CD4-positive, CD25-positive, alpha-beta regulatory T cell (primary cell): ENCODE results near the gene NECTIN4. TPM values are rescaled to one million over a fixed set of nuclear protein-coding genes. Genes with fewer than 3 reads are reported as not detected.

Source experiments
- ATAC-seq, 2 donors: fragments of 150-1000 bp; cut with Tn5 transposase; one replicate each; pipeline ENCODE4 v1.10.0; 2021; ENCODE audit warnings: low read depth in 2 of 2, moderate number of reproducible peaks in 2 of 2, moderate library complexity in 1 of 2
- DNase-seq, 3 donors: peaks; one replicate each; pipeline versions ENCODE4 v3.0.0 to v3.0.0-alpha.2; 2012 to 2022; ENCODE audit warnings: mixed read lengths in 1 of 3
- H3K27ac ChIP-seq: one replicate; pipeline ENCODE4 v1.7.0; 2013; ENCODE audit warnings: mild to moderate bottlenecking, low read length; ENCODE audit not compliant: insufficient read depth, poor library complexity, severe bottlenecking
- H3K27me3 ChIP-seq: one replicate; pipeline ENCODE4 v1.7.0; 2013; ENCODE audit warnings: low read length; ENCODE audit not compliant: control insufficient read depth, insufficient read depth
- H3K36me3 ChIP-seq: one replicate; pipeline ENCODE4 v1.7.0; 2013; ENCODE audit warnings: mild to moderate bottlenecking, low read length, moderate library complexity; ENCODE audit not compliant: control insufficient read depth, insufficient read depth
- H3K4me1 ChIP-seq: 2 replicates; pipeline ENCODE4 v1.7.0; 2013; ENCODE audit warnings: mild to moderate bottlenecking, low read length; ENCODE audit not compliant: insufficient read depth, control insufficient read depth, poor library complexity, severe bottlenecking
- H3K4me3 ChIP-seq: one replicate; pipeline ENCODE4 v1.7.0; 2013; ENCODE audit warnings: low read depth, mild to moderate bottlenecking, low read length, moderate library complexity
- H3K9me3 ChIP-seq, 2 experiments: 1 replicate in 1 of 2; 2 replicates in 1 of 2; pipeline ENCODE4 v1.7.0; 2013; ENCODE audit warnings: low read length in 2 of 2, mild to moderate bottlenecking in 1 of 2, moderate library complexity in 1 of 2; ENCODE audit not compliant: control insufficient read depth in 2 of 2
- H3K27ac Mint-ChIP-seq, 3 donors: one replicate each; pipeline ENCODE4 v1.8.0; 2020 to 2022; ENCODE audit warnings: mild to moderate bottlenecking in 3 of 3, mixed read lengths in 3 of 3, moderate library complexity in 2 of 3
- H3K27me3 Mint-ChIP-seq: one replicate; pipeline ENCODE4 v1.8.0; 2022; ENCODE audit warnings: mild to moderate bottlenecking, mixed read lengths
- H3K36me3 Mint-ChIP-seq: one replicate; pipeline ENCODE4 v1.8.0; 2020; ENCODE audit warnings: mixed read lengths
- H3K4me1 Mint-ChIP-seq, 4 donors: one replicate each; pipeline ENCODE4 v1.8.0; 2020 to 2022; ENCODE audit warnings: mixed read lengths in 4 of 4, mild to moderate bottlenecking in 1 of 4
- H3K4me3 Mint-ChIP-seq, 4 donors: one replicate each; pipeline ENCODE4 v1.8.0; 2020 to 2022; ENCODE audit warnings: mild to moderate bottlenecking in 4 of 4, mixed read lengths in 4 of 4, moderate library complexity in 3 of 4
- H3K9me3 Mint-ChIP-seq, 7 donors: one replicate each; pipeline ENCODE4 v1.8.0; 2020 to 2022; ENCODE audit warnings: mixed read lengths in 7 of 7, mild to moderate bottlenecking in 3 of 7, moderate library complexity in 2 of 7
- polyA plus RNA-seq, 4 donors: library from polyadenylated mRNA; unstranded; fragments of 300-500 nt; fragmentation: Illumina TruSeq; gene quantifications; one replicate each; pipeline ENCODE4 v1.2.3, GENCODE V29; 2021
- total RNA-seq: library from RNA; stranded (reverse); gene quantifications from one replicate; pipeline ENCODE4 v1.2.3, GENCODE V29; 2022

The NECTIN4 gene
- total and polyA plus RNA-seq, 5 donors from 2014 or later, result 0.05 TPM; not detected in 4

DNA sequence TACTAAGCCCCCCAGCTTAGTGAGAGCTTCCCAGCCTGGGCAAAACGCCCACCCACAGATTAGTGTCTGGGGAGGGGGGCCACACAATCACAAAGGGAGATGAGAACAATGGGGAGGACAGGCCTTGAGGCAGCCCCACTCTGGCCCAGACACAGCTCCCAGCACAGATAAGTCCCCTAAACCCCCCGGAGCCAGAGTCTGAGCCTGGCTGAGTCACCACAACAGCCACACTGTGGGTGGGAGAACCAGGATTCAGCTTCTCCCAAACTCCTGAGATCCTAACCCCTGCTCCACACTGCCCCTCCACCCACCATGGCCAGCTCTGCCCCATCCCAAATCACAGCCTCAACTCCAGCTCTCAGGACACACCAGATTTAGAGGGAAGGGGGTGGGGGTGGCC is 4.2 kb downstream of the NECTIN4 start:
- no peaks in the 10 kb centered on the region for H3K9me3 ChIP-seq
- H3K4me3 ChIP-seq, result no peak overlapping the region
- Mint-ChIP-seq H3K27me3 (no peaks in the 10 kb centered on the region), H3K4me3 (no peak overlapping the region), H3K27ac (no peak overlapping the region), H3K9me3 (no peaks in the 10 kb centered on the region), H3K4me1 (peaks cover 0 to 2% (median 0%) of the 10 kb centered on the region in 4 donors), H3K36me3 (no peaks in the 10 kb centered on the region)
- H3K27ac ChIP-seq, result no peak overlapping the region
- no peaks in the 10 kb centered on the region for H3K4me1 ChIP-seq
- no peak for ATAC-seq
- H3K27me3 ChIP-seq, result no peaks in the 10 kb centered on the region
- no peak for DNase-seq
- H3K36me3 ChIP-seq, result no peaks in the 10 kb centered on the region

DNA sequence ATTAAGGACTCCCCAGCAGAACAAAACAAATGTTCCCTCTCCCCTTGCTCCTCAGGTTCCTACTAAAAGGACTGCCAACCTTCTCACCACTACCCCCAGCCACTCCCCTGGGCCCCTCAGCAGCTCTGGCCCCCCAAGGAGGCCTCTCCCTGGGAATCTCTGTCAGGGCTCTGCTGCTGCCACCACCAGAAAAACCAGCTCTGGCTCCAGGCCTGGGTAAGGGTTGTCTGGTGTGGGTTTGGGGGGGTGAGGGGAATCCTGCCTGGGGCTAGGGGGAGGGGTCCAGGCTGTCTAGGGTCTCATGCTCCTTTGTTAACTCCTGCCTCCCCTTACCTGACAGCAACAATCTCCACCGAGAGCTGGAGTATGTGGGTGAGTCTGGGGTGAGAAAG is 4.8 kb downstream of the NECTIN4 start:
- Mint-ChIP-seq H3K4me1 (peaks cover 0 to 2% (median 0%) of the 10 kb centered on the region in 4 donors), H3K4me3 (no peak overlapping the region), H3K36me3 (no peaks in the 10 kb centered on the region), H3K27me3 (no peaks in the 10 kb centered on the region), H3K27ac (peak overlapping the region in 1 of 3 donors; percentile 25), H3K9me3 (no peaks in the 10 kb centered on the region)
- Histone ChIP-seq H3K4me1 (no peaks in the 10 kb centered on the region), H3K27me3 (no peaks in the 10 kb centered on the region), H3K9me3 (no peaks in the 10 kb centered on the region), H3K4me3 (no peak overlapping the region), H3K36me3 (no peaks in the 10 kb centered on the region), H3K27ac (no peak overlapping the region)
- DNase-seq (no peak), ATAC-seq (no peak)

DNA sequence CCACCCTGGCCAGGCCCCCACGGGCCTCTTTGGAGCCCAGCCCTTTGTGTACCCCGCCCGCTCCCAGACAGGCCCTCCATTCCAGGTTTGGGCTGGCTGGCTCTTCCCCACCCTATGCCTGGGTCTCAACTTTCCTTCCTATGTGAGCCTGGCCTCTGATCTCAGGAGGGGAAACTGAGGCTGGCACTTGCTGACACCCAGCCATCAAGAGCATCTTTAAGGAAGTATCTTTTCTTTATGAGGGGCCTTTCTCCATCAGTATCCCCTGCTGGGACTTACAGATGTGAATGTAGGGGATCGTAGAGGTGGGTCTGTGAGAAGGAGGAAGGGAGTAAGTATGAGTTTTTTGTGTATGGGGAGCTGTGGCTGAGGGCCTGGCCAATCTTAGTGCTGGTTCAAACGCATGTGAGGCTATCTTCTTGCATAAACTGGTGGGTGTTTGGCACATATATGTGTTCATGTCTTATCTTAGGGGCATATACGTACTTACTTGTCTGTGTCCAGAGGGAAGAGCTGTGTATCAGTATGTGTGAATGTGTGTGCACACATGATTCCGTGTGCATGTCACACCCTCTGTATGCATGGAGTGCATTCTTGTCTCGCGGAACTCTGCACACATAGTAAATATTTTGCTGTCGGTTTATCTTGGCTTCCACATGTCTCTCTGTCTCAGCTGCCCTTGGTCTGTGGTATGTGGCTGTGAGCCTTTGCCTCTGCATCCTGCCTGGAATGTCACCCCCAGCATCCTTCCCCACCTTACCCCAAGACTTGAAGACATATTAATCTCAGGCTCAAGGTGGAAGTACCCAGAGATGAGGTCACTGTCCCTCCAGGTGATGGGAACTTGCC is 5.4 kb downstream of the NECTIN4 start:
- Mint-ChIP-seq H3K27me3 (no peaks in the 10 kb centered on the region), H3K4me3 (no peak overlapping the region), H3K27ac (peak overlapping the region in 1 of 3 donors; percentile 25), H3K4me1 (peaks cover 0 to 2% (median 0%) of the 10 kb centered on the region in 4 donors), H3K36me3 (no peaks in the 10 kb centered on the region), H3K9me3 (peaks cover 0 to 2% (median 0%) of the 10 kb centered on the region in 7 donors)
- H3K9me3 ChIP-seq, result no peaks in the 10 kb centered on the region
- H3K4me1 ChIP-seq, result no peaks in the 10 kb centered on the region
- H3K36me3 ChIP-seq, result no peaks in the 10 kb centered on the region
- H3K27ac ChIP-seq, result no peak overlapping the region
- no peaks in the 10 kb centered on the region for H3K27me3 ChIP-seq
- ATAC-seq (no peak), DNase-seq (no peak)
- H3K4me3 ChIP-seq, result no peak overlapping the region

DNA sequence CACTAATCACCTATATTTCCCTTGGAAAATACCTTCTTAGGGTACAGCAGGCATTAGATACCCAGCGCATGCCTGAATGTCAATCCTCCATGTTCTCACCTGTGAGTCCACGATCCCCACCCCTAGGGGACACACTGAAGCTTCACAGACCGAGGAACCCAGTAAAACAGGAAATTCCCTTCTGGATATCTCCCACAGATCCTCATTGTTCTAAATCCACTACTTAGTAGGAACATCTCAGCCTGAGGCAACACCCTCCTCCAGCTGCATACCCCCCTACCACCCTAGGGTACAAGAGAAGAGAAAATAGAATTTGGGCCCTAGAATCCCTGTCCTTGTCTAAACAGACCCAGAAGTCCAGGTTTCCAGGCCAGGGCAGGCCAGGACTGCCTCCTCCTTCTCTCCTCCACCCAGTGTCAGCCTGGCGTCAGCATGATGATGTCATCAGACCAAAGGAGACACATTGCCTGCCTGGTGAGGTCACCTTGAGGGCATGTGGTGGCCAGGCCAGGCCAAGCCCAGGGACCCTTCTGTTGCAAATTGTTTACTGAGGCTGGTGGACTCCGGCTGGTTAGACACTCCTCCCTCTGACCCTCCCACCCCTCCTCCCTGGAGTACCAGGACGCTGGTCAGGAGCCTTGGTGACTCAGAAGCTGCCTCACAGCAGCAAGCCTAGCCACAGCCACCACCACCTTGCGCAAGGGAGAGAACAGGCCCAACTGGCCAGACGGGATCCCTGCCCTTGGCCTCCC is 6.2 kb downstream of the NECTIN4 start:
- Histone ChIP-seq H3K36me3 (no peaks in the 10 kb centered on the region), H3K27me3 (no peaks in the 10 kb centered on the region), H3K4me3 (no peak overlapping the region), H3K4me1 (no peaks in the 10 kb centered on the region), H3K27ac (no peak overlapping the region), H3K9me3 (no peaks in the 10 kb centered on the region)
- DNase-seq (no peak), ATAC-seq (peak; percentile 26 to 28)
- H3K4me3 Mint-ChIP-seq, result no peak overlapping the region
- no peak overlapping the region for H3K27ac Mint-ChIP-seq
- H3K36me3 Mint-ChIP-seq, result no peaks in the 10 kb centered on the region
- peaks cover 5% of the 10 kb centered on the region for H3K27me3 Mint-ChIP-seq
- H3K9me3 Mint-ChIP-seq, result peaks cover 0 to 2% (median 0%) of the 10 kb centered on the region in 7 donors
- H3K4me1 Mint-ChIP-seq, result peaks cover 0 to 2% (median 0%) of the 10 kb centered on the region in 4 donors

DNA sequence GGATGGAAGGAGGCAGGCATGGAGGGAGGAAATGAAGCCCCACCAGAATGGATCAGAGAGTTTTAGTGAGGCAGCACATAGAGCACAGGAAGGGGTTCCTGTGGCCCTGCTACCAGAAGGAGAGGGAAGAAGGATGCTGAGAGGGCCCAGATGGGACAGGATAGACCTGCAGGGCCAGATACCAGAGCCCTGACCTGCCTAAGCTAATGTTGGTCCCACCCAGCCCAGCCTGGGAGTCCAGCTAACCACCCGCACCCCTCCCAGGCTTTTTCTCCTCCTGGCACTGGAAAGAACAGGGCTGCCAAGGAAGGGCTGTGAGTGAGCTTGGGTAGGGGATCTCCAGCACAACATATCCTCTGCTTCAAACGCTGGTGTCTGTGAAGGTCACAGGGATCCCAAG is 6.9 kb downstream of the NECTIN4 start:
- H3K4me1 ChIP-seq, result no peaks in the 10 kb centered on the region
- no peak for DNase-seq
- no peaks in the 10 kb centered on the region for H3K27me3 ChIP-seq
- no peaks in the 10 kb centered on the region for H3K9me3 ChIP-seq
- Mint-ChIP-seq H3K27me3 (peaks cover 5% of the 10 kb centered on the region), H3K4me3 (no peak overlapping the region), H3K9me3 (peaks cover 0 to 2% (median 0%) of the 10 kb centered on the region in 7 donors), H3K4me1 (peaks cover 0 to 1% (median 0%) of the 10 kb centered on the region in 4 donors), H3K27ac (peak overlapping the region in 1 of 3 donors; percentile 25), H3K36me3 (no peaks in the 10 kb centered on the region)
- ATAC-seq, result no peak
- H3K36me3 ChIP-seq, result no peaks in the 10 kb centered on the region
- no peak overlapping the region for H3K27ac ChIP-seq
- H3K4me3 ChIP-seq, result no peak overlapping the region

DNA sequence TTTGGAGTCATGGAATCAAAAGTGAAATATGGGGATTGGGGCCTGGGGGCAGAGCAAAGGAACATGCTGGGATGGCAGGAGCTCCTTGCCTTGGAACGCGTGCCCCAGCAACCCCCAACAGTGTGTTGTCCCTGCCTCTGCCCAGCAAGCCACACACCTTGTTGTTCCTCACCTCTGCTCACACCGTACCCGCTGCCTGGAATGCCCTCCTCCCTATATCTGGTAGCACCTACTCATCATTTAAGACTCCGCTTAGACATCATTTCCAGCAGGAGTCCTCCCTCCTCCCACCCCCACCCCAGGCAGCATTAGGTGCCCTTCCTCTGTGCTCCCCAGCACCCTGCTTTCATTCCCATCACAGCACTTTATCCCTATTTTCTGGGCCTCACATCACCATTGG is 7.8 kb downstream of the NECTIN4 start:
- Mint-ChIP-seq H3K36me3 (no peaks in the 10 kb centered on the region), H3K9me3 (peaks cover 0 to 2% (median 0%) of the 10 kb centered on the region in 7 donors), H3K27ac (peak overlapping the region in 2 of 3 donors; percentile 31 to 51), H3K27me3 (peaks cover 5% of the 10 kb centered on the region), H3K4me3 (no peak overlapping the region), H3K4me1 (no peaks in the 10 kb centered on the region)
- no peak for ATAC-seq
- no peak overlapping the region for H3K27ac ChIP-seq
- H3K27me3 ChIP-seq, result no peaks in the 10 kb centered on the region
- H3K36me3 ChIP-seq, result no peaks in the 10 kb centered on the region
- H3K4me3 ChIP-seq, result no peak overlapping the region
- no peaks in the 10 kb centered on the region for H3K4me1 ChIP-seq
- no peak for DNase-seq
- no peaks in the 10 kb centered on the region for H3K9me3 ChIP-seq

DNA sequence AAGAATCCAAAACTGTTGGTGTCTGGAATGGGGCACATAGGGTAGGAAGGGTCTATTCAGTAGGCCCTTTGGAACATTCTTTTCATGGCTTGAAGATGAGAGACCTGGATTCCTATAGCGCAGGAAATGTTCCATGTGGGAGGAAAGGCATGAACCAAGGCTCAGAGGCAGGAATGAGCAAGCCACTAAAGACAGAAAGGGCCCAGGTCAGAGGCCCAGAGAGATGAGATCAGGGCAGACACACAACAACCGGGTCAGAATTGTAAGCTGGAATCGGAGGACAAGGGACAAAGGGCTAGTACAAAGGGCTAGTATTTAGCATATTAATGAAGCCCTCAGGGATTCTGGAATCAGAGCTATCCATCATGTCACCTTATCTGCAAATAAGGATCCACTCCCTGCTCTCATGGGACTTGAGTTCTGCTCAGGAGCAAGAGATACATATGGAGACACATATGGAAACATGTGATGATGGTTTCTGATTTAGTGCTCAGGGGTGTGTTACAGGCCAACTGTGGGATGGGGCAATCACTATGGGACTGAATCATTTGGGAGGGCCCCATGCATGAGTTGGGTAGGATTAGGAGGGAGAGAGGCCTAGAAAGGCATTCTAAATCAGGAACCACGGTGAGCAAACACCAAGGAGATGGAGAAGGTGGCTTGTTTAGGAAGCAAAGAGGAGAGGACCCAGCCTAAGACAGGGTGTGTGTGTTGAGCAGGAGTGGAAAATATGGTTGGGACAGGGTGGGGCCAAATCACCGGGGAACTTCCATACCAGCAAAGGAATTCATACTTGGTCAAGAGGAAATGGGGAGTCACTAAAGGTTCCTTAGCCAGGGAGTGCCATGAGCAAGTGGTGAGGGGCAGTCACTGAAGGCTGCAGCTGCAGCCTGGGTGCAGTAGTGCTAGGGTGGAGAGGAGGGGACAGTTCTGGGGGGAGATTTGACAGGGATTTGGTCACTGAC is 8.6 kb downstream of the NECTIN4 start:
- ATAC-seq, result no peak
- no peak overlapping the region for H3K4me3 ChIP-seq
- Mint-ChIP-seq H3K27me3 (peaks cover 5% of the 10 kb centered on the region), H3K27ac (peak overlapping the region in 2 of 3 donors; percentile 31 to 71), H3K4me1 (no peaks in the 10 kb centered on the region), H3K36me3 (no peaks in the 10 kb centered on the region), H3K4me3 (no peak overlapping the region), H3K9me3 (peaks cover 0 to 2% (median 0%) of the 10 kb centered on the region in 7 donors)
- no peaks in the 10 kb centered on the region for H3K4me1 ChIP-seq
- no peaks in the 10 kb centered on the region for H3K27me3 ChIP-seq
- H3K9me3 ChIP-seq, result no peaks in the 10 kb centered on the region
- H3K36me3 ChIP-seq, result no peaks in the 10 kb centered on the region
- no peak for DNase-seq
- H3K27ac ChIP-seq, result no peak overlapping the region
